ENCODE data around the gene GRM7. TPM values are rescaled to one million over a fixed set of nuclear protein-coding genes. Genes with fewer than 3 reads are reported as not detected.

The GRM7 gene
- total and polyA plus RNA-seq, 2 donors = 0.14 to 1.7 TPM

- Histone ChIP-seq H3K36me3 (ENCODE audit: control insufficient read depth in 2 of 2, insufficient read depth in 2 of 2, low read length in 1 of 2) (no peaks in the 10 kb centered on the region), H3K27ac (ENCODE audit: low read depth in 1 of 2, low read length in 1 of 2) (no peak overlapping the region), H3K9me3 (ENCODE audit: control insufficient read depth in 2 of 2, insufficient read depth in 1 of 2, low read length in 1 of 2) (no peaks in the 10 kb centered on the region), H3K27me3 (ENCODE audit: control insufficient read depth in 2 of 2, insufficient read depth in 1 of 2, low read length in 1 of 2) (peaks cover 20 to 60% of the 10 kb centered on the region in 2 donors), H3K4me3 (ENCODE audit: low read length in 2 of 2) (peak overlapping the region in 1 of 2 donors; percentile 15), H3K4me1 (ENCODE audit: control insufficient read depth in 2 of 2, insufficient read depth in 2 of 2, low read length in 2 of 2) (no peaks in the 10 kb centered on the region)
- DNase-seq (ENCODE audit: low read depth in 6 of 9, low spot score in 9 of 9) = no peak
- WGBS = 6% methylated on average over 45 of the region's 45 CpGs
Observed at GRCh38 chr3:6862041-6862879, 1.3 kb downstream of the GRM7 start.

GRCh38 chr3:6862880-6863195 is 1.9 kb downstream of the GRM7 start:
- peak overlapping the region in 1 of 2 donors; percentile 15 for H3K4me3 ChIP-seq (ENCODE audit: low read length in 2 of 2)
- H3K27me3 ChIP-seq (ENCODE audit: control insufficient read depth in 2 of 2, insufficient read depth in 1 of 2, low read length in 1 of 2) = peaks cover 20 to 60% of the 10 kb centered on the region in 2 donors
- H3K36me3 ChIP-seq (ENCODE audit: control insufficient read depth in 2 of 2, insufficient read depth in 2 of 2, low read length in 1 of 2) = no peaks in the 10 kb centered on the region
- no peak for DNase-seq (ENCODE audit: low read depth in 6 of 9, low spot score in 9 of 9)
- H3K9me3 ChIP-seq (ENCODE audit: control insufficient read depth in 2 of 2, insufficient read depth in 1 of 2, low read length in 1 of 2) = no peaks in the 10 kb centered on the region
- H3K4me1 ChIP-seq (ENCODE audit: control insufficient read depth in 2 of 2, insufficient read depth in 2 of 2, low read length in 2 of 2) = no peaks in the 10 kb centered on the region
- H3K27ac ChIP-seq (ENCODE audit: low read depth in 1 of 2, low read length in 1 of 2) = no peak overlapping the region
- WGBS = 12% methylated on average over 7 of the region's 7 CpGs

GRCh38 chr3:6867269-6867668 is 6.4 kb downstream of the GRM7 start:
- Histone ChIP-seq H3K4me3 (ENCODE audit: low read length in 2 of 2) (no peak overlapping the region), H3K4me1 (ENCODE audit: control insufficient read depth in 2 of 2, insufficient read depth in 2 of 2, low read length in 2 of 2) (no peaks in the 10 kb centered on the region), H3K27me3 (ENCODE audit: control insufficient read depth in 2 of 2, insufficient read depth in 1 of 2, low read length in 1 of 2) (peaks cover 4 to 23% of the 10 kb centered on the region in 2 donors), H3K9me3 (ENCODE audit: control insufficient read depth in 2 of 2, insufficient read depth in 1 of 2, low read length in 1 of 2) (no peaks in the 10 kb centered on the region), H3K36me3 (ENCODE audit: control insufficient read depth in 2 of 2, insufficient read depth in 2 of 2, low read length in 1 of 2) (no peaks in the 10 kb centered on the region), H3K27ac (ENCODE audit: low read depth in 1 of 2, low read length in 1 of 2) (no peak overlapping the region)
- WGBS = 91% methylated on average over 3 of the region's 3 CpGs
- no peak for DNase-seq (ENCODE audit: low read depth in 6 of 9, low spot score in 9 of 9)

GRCh38 chr3:6878731-6879130 is 17.8 kb downstream of the GRM7 start:
- Histone ChIP-seq H3K4me1 (ENCODE audit: control insufficient read depth in 2 of 2, insufficient read depth in 2 of 2, low read length in 2 of 2) (no peaks in the 10 kb centered on the region), H3K27me3 (ENCODE audit: control insufficient read depth in 2 of 2, insufficient read depth in 1 of 2, low read length in 1 of 2) (no peaks in the 10 kb centered on the region), H3K27ac (ENCODE audit: low read depth in 1 of 2, low read length in 1 of 2) (no peak overlapping the region), H3K36me3 (ENCODE audit: control insufficient read depth in 2 of 2, insufficient read depth in 2 of 2, low read length in 1 of 2) (no peaks in the 10 kb centered on the region), H3K9me3 (ENCODE audit: control insufficient read depth in 2 of 2, insufficient read depth in 1 of 2, low read length in 1 of 2) (no peaks in the 10 kb centered on the region), H3K4me3 (ENCODE audit: low read length in 2 of 2) (no peak overlapping the region)
- no peak for DNase-seq (ENCODE audit: low read depth in 6 of 9, low spot score in 9 of 9)

GRCh38 chr3:6912240-6912639 is 51.3 kb downstream of the GRM7 start:
- WGBS = 87% methylated on average over 3 of the region's 3 CpGs
- no peaks in the 10 kb centered on the region for H3K36me3 ChIP-seq (ENCODE audit: control insufficient read depth in 2 of 2, insufficient read depth in 2 of 2, low read length in 1 of 2)
- no peaks in the 10 kb centered on the region for H3K9me3 ChIP-seq (ENCODE audit: control insufficient read depth in 2 of 2, insufficient read depth in 1 of 2, low read length in 1 of 2)
- H3K27me3 ChIP-seq (ENCODE audit: control insufficient read depth in 2 of 2, insufficient read depth in 1 of 2, low read length in 1 of 2) = no peaks in the 10 kb centered on the region
- no peak overlapping the region for H3K27ac ChIP-seq (ENCODE audit: low read depth in 1 of 2, low read length in 1 of 2)
- no peak overlapping the region for H3K4me3 ChIP-seq (ENCODE audit: low read length in 2 of 2)
- no peak for DNase-seq (ENCODE audit: low read depth in 6 of 9, low spot score in 9 of 9)
- H3K4me1 ChIP-seq (ENCODE audit: control insufficient read depth in 2 of 2, insufficient read depth in 2 of 2, low read length in 2 of 2) = no peaks in the 10 kb centered on the region

GRCh38 chr3:6915898-6916297 is 55.0 kb downstream of the GRM7 start:
- DNase-seq (ENCODE audit: low read depth in 6 of 9, low spot score in 9 of 9) = no peak
- Histone ChIP-seq H3K4me3 (ENCODE audit: low read length in 2 of 2) (no peak overlapping the region), H3K9me3 (ENCODE audit: control insufficient read depth in 2 of 2, insufficient read depth in 1 of 2, low read length in 1 of 2) (no peaks in the 10 kb centered on the region), H3K36me3 (ENCODE audit: control insufficient read depth in 2 of 2, insufficient read depth in 2 of 2, low read length in 1 of 2) (no peaks in the 10 kb centered on the region), H3K27me3 (ENCODE audit: control insufficient read depth in 2 of 2, insufficient read depth in 1 of 2, low read length in 1 of 2) (no peaks in the 10 kb centered on the region), H3K27ac (ENCODE audit: low read depth in 1 of 2, low read length in 1 of 2) (no peak overlapping the region), H3K4me1 (ENCODE audit: control insufficient read depth in 2 of 2, insufficient read depth in 2 of 2, low read length in 2 of 2) (no peaks in the 10 kb centered on the region)
- 98% methylated on average over 1 of the region's 1 CpG for WGBS

GRCh38 chr3:6921066-6921465 is 60.2 kb downstream of the GRM7 start:
- Histone ChIP-seq H3K27me3 (ENCODE audit: control insufficient read depth in 2 of 2, insufficient read depth in 1 of 2, low read length in 1 of 2) (no peaks in the 10 kb centered on the region), H3K36me3 (ENCODE audit: control insufficient read depth in 2 of 2, insufficient read depth in 2 of 2, low read length in 1 of 2) (no peaks in the 10 kb centered on the region), H3K27ac (ENCODE audit: low read depth in 1 of 2, low read length in 1 of 2) (no peak overlapping the region), H3K4me3 (ENCODE audit: low read length in 2 of 2) (no peak overlapping the region), H3K9me3 (ENCODE audit: control insufficient read depth in 2 of 2, insufficient read depth in 1 of 2, low read length in 1 of 2) (no peaks in the 10 kb centered on the region), H3K4me1 (ENCODE audit: control insufficient read depth in 2 of 2, insufficient read depth in 2 of 2, low read length in 2 of 2) (no peaks in the 10 kb centered on the region)
- WGBS = 89% methylated on average over 8 of the region's 8 CpGs
- peak in 1 of 9 donors; percentile 15 for DNase-seq (ENCODE audit: low read depth in 6 of 9, low spot score in 9 of 9)

- Histone ChIP-seq H3K4me3 (ENCODE audit: low read length in 2 of 2) (no peak overlapping the region), H3K27me3 (ENCODE audit: control insufficient read depth in 2 of 2, insufficient read depth in 1 of 2, low read length in 1 of 2) (no peaks in the 10 kb centered on the region), H3K27ac (ENCODE audit: low read depth in 1 of 2, low read length in 1 of 2) (no peak overlapping the region), H3K4me1 (ENCODE audit: control insufficient read depth in 2 of 2, insufficient read depth in 2 of 2, low read length in 2 of 2) (no peaks in the 10 kb centered on the region), H3K9me3 (ENCODE audit: control insufficient read depth in 2 of 2, insufficient read depth in 1 of 2, low read length in 1 of 2) (no peaks in the 10 kb centered on the region), H3K36me3 (ENCODE audit: control insufficient read depth in 2 of 2, insufficient read depth in 2 of 2, low read length in 1 of 2) (no peaks in the 10 kb centered on the region)
- WGBS = 78% methylated on average over 8 of the region's 8 CpGs
- no peak for DNase-seq (ENCODE audit: low read depth in 6 of 9, low spot score in 9 of 9)
Observed at GRCh38 chr3:6921876-6922275, 61.0 kb downstream of the GRM7 start.

GRCh38 chr3:6928064-6928463 is 67.1 kb downstream of the GRM7 start:
- peak in 1 of 9 donors; percentile 21 for DNase-seq (ENCODE audit: low read depth in 6 of 9, low spot score in 9 of 9)
- Histone ChIP-seq H3K27ac (ENCODE audit: low read depth in 1 of 2, low read length in 1 of 2) (no peak overlapping the region), H3K36me3 (ENCODE audit: control insufficient read depth in 2 of 2, insufficient read depth in 2 of 2, low read length in 1 of 2) (no peaks in the 10 kb centered on the region), H3K4me3 (ENCODE audit: low read length in 2 of 2) (no peak overlapping the region), H3K4me1 (ENCODE audit: control insufficient read depth in 2 of 2, insufficient read depth in 2 of 2, low read length in 2 of 2) (no peaks in the 10 kb centered on the region), H3K27me3 (ENCODE audit: control insufficient read depth in 2 of 2, insufficient read depth in 1 of 2, low read length in 1 of 2) (no peaks in the 10 kb centered on the region), H3K9me3 (ENCODE audit: control insufficient read depth in 2 of 2, insufficient read depth in 1 of 2, low read length in 1 of 2) (no peaks in the 10 kb centered on the region)
- 86% methylated on average over 2 of the region's 2 CpGs for WGBS

Data from thymus (tissue), 11 donors.